ENCODE data around the gene TSKU.

TSKU gene

GRCh38 chr11:76782531-76783293 lies 444 bp upstream of the TSKU start:
- H3K4me3 ChIP-seq (replicated peaks in 1 of 2; ENCODE audit: low read depth in 2 of 2, low read length in 2 of 2): peak overlapping the region; percentile 75 to 95
- no peak for TF ChIP-seq CTCF (IDR thresholded peaks at IDR 0.05; ENCODE audit: low read depth, low read length)
- DNase-seq (ENCODE audit: low read depth in 2 of 2): peak; percentile 94 to 97

- peak; percentile 64 to 87 for DNase-seq (ENCODE audit: low read depth in 2 of 2)
- TF ChIP-seq CTCF (IDR thresholded peaks at IDR 0.05; ENCODE audit: low read depth, low read length): no peak
- peak overlapping the region; percentile 75 to 95 for H3K4me3 ChIP-seq (replicated peaks in 1 of 2; ENCODE audit: low read depth in 2 of 2, low read length in 2 of 2)
These were observed 999 bp downstream of the TSKU start for GRCh38 chr11:76783896-76784813.

- H3K4me3 ChIP-seq (replicated peaks in 1 of 2; ENCODE audit: low read depth in 2 of 2, low read length in 2 of 2): no peak overlapping the region
These were observed 2.4 kb downstream of the TSKU start for GRCh38 chr11:76785513-76785912.

GRCh38 chr11:76786016-76786415 lies 2.9 kb downstream of the TSKU start:
- no peak for DNase-seq (ENCODE audit: low read depth in 2 of 2)
- TF ChIP-seq CTCF (IDR thresholded peaks at IDR 0.05; ENCODE audit: low read depth, low read length): no peak
- H3K4me3 ChIP-seq (replicated peaks in 1 of 2; ENCODE audit: low read depth in 2 of 2, low read length in 2 of 2): no peak overlapping the region

More at GRCh38 chr11:76785513-76785912, 2.4 kb downstream of the TSKU start:
- DNase-seq (ENCODE audit: low read depth in 2 of 2): no peak
- no peak for TF ChIP-seq CTCF (IDR thresholded peaks at IDR 0.05; ENCODE audit: low read depth, low read length)

GRCh38 chr11:76786441-76787014 lies 3.4 kb downstream of the TSKU start:
- H3K4me3 ChIP-seq (replicated peaks in 1 of 2; ENCODE audit: low read depth in 2 of 2, low read length in 2 of 2): no peak overlapping the region
- TF ChIP-seq CTCF (IDR thresholded peaks at IDR 0.05; ENCODE audit: low read depth, low read length): no peak
- DNase-seq (ENCODE audit: low read depth in 2 of 2): no peak

- DNase-seq (ENCODE audit: low read depth in 2 of 2): no peak
- no peak for TF ChIP-seq CTCF (IDR thresholded peaks at IDR 0.05; ENCODE audit: low read depth, low read length)
- H3K4me3 ChIP-seq (replicated peaks in 1 of 2; ENCODE audit: low read depth in 2 of 2, low read length in 2 of 2): no peak overlapping the region
These were observed 4.1 kb downstream of the TSKU start for GRCh38 chr11:76787271-76787670.

Measured in cardiac fibroblast (primary cell).